Measurements from ENCODE around the gene ST6GALNAC2. TPM values are rescaled to one million over a fixed set of nuclear protein-coding genes. Genes with fewer than 3 reads are reported as not detected.
A peak's percentile ranks its signal among the peaks of the same experiment; 100 is the strongest.
"Not testable (repeated sequence)": the region's sequence is repeated elsewhere in the genome, so short reads cannot be mapped to it uniquely, and the experiment has no call there.

Gene ST6GALNAC2
- total and polyA plus RNA-seq, 12 donors, result 0.50 to 37.8 (median 5.6) TPM

- Histone ChIP-seq H3K36me3 (replicated peaks in 1 of 2) (no peaks in the 10 kb centered on the region), H3K9me3 (replicated peaks in 1 of 3) (no peaks in the 10 kb centered on the region), H3K27ac (no peak overlapping the region), H3K4me3 (no peak overlapping the region), H3K27me3 (no peaks in the 10 kb centered on the region), H3K4me1 (replicated peaks in 1 of 2) (peaks cover 6 to 7% of the 10 kb centered on the region in 2 donors)
- DNase-seq, result no peak
- WGBS, 4 donors, result 81 to 92% (median 85%) methylated on average over 6 of the region's 6 CpGs
- intact Hi-C loops (cut with DNase I), result loop anchor here (5.0 to 10.0 kb wide), 3 partner anchors 61 to 103 kb away; a partner anchor contains a TSS
- no peak for TF ChIP-seq POLR2A (IDR thresholded peaks at IDR 0.05)
- TF ChIP-seq CTCF (IDR thresholded peaks at IDR 0.05), result no peak
Measured at GRCh38 chr17:76625496-76625895, 39.8 kb upstream of the ST6GALNAC2 start.

- WGBS, 4 donors, result 18 to 21% (median 19%) methylated on average over 18 of the region's 18 CpGs
- Histone ChIP-seq H3K4me3 (no peak overlapping the region), H3K27me3 (no peaks in the 10 kb centered on the region), H3K36me3 (replicated peaks in 1 of 2) (no peaks in the 10 kb centered on the region), H3K9me3 (replicated peaks in 1 of 3) (no peaks in the 10 kb centered on the region), H3K4me1 (replicated peaks in 1 of 2) (peaks cover 6 to 7% of the 10 kb centered on the region in 2 donors), H3K27ac (peak overlapping the region in 2 of 5 donors; percentile 29 to 50)
- peak; percentile 72 to 89 (median 82) for DNase-seq
- intact Hi-C loops (cut with DNase I), result loop anchor here in 1 of 2 donors (10.0 kb wide), 2 partner anchors 59 to 99 kb away; a partner anchor contains a TSS
- TF ChIP-seq CTCF (IDR thresholded peaks at IDR 0.05) (peak; percentile 85 to 97 (median 91)), POLR2A (IDR thresholded peaks at IDR 0.05) (no peak)
Measured at GRCh38 chr17:76623271-76624146, 37.8 kb upstream of the ST6GALNAC2 start.

DNA sequence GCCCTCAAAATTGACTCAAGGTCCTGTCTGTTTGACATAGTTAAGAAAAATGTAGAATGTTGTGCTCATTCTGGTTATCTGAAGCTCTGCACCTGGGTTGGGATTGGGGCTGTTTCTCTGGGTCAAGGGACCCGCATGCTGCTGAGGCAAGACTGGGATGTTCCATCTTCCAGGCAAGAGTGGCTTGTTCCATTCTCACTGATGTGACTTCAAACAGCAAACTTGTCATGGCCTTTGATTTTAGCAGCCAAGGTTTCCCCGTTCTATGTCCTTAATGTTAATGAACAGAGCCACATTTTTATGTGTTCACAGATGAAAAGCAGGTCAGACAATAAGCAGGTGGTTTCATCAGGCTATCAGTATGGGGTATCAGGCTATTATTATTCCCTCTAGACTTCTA, 32.2 kb upstream of the ST6GALNAC2 start:
- Histone ChIP-seq H3K9me3 (replicated peaks in 1 of 3) (no peaks in the 10 kb centered on the region), H3K36me3 (replicated peaks in 1 of 2) (no peaks in the 10 kb centered on the region), H3K27me3 (no peaks in the 10 kb centered on the region), H3K4me3 (no peak overlapping the region), H3K27ac (no peak overlapping the region), H3K4me1 (replicated peaks in 1 of 2) (no peaks in the 10 kb centered on the region)
- TF ChIP-seq CTCF (IDR thresholded peaks at IDR 0.05), result no peak
- 74 to 83% (median 79%) methylated on average over 2 of the region's 2 CpGs for WGBS, 4 donors
- DNase-seq, result no peak
- intact Hi-C loops (cut with DNase I), result no loop called here

GRCh38 chr17:76614912-76615617, 29.4 kb upstream of the ST6GALNAC2 start:
- no peaks in the 10 kb centered on the region for H3K4me1 ChIP-seq (replicated peaks in 1 of 2)
- TF ChIP-seq POLR2A (IDR thresholded peaks at IDR 0.05), result no peak
- no peak for TF ChIP-seq CTCF (IDR thresholded peaks at IDR 0.05)
- intact Hi-C loops (cut with DNase I), result no loop called here
- H3K4me3 ChIP-seq, result no peak overlapping the region
- no peak for DNase-seq
- 89 to 95% (median 91%) methylated on average over 12 to 28 of the region's 28 CpGs for WGBS, 4 donors
- H3K27me3 ChIP-seq, result no peaks in the 10 kb centered on the region
- no peaks in the 10 kb centered on the region for H3K9me3 ChIP-seq (replicated peaks in 1 of 3)
- H3K27ac ChIP-seq, result no peak overlapping the region
- no peaks in the 10 kb centered on the region for H3K36me3 ChIP-seq (replicated peaks in 1 of 2)

DNA sequence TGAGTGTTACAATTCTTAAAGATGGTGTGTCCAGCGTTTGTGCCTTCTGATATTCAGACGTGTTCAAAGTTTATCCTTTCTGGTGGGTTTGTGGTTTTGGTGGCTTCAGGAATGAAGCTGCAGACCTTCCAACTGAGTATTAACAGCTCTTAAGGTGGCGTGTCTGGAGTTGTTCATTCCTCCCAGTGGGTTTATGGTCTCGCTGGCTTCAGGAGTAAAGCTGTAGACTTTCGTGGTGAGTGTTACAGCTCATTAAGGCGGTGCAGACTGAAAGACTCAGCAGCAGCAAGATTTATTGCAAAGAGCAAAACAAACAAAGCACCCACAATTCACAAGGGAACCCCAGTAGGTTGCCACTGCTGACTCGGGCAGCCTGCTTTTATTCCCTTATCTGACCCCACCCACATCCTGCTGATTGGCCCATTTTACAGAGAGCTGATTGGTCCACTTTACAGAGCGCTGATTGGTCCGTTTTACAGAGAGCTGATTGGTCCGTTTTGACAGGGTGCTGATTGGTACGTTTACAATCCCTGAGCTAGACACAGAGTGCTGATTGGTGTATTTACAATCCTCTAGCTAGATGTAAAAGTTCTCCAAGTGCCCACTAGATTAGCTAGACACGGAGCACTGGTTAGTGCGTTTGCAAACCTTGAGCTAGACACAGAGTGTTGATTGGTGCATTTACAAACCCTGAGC, 28.6 kb upstream of the ST6GALNAC2 start:
- WGBS, 4 donors, result 78 to 85% (median 79%) methylated on average over 13 of the region's 13 CpGs
- H3K4me3 ChIP-seq; H3K27ac ChIP-seq; H3K9me3 ChIP-seq (replicated peaks in 1 of 3); intact Hi-C loops (cut with DNase I); H3K27me3 ChIP-seq; H3K4me1 ChIP-seq (replicated peaks in 1 of 2); H3K36me3 ChIP-seq (replicated peaks in 1 of 2); DNase-seq: not testable (repeated sequence)

Data from adrenal gland (tissue), 12 donors.